Measurements from ENCODE around the gene DCLRE1A.
A peak's percentile ranks its signal among the peaks of the same experiment; 100 is the strongest.

DCLRE1A gene

DNA sequence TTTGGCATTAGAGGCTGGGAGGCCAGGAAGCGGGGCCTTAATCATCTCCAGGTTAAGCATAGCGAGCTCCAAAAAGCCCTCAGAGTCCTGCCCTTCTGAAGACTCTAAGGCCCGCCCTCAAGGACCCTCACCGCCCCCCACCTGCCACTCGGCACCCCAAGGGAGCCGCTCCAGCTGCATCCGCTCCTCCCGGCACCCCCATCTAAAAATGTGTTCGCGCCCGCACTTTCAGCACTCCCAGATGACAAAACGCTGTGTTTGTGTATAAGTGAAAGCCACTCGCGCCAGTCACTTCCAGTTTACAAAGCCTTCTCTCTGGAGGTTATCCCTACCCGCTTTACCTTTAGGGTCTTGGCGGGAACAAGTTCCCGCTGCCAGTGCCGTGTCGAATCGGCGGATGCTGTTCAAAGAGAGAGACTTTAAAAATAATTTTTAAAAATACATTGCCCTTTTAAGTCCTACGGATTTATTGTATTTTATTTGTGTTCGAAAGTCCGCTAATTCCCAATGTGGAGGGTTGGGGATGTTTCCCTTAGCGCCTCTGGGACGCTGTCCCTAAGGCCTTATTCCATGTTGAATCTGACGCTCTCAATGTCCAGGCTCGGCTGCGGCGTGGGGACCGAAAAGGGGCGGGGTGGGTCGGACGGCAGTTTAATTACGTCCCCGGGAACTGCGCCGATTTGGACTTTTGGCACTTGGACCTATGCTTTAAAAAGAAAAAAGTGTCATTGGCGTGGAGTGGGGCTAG is at the start of gene DCLRE1A, which contains the start of gene NHLRC2:
TSS of gene DCLRE1A (minus strand) at position 70 of the 748 bp plus-strand sequence. CDS start 900 bp downstream, outside the sequence.
TSS of gene NHLRC2 (plus strand) at position 649 of the 748 bp plus-strand sequence. CDS start 212 bp downstream, outside the sequence.
- peak; percentile 57 to 58 for DNase-seq (ENCODE audit: low read depth in 1 of 2, low spot score in 1 of 2)

DNA sequence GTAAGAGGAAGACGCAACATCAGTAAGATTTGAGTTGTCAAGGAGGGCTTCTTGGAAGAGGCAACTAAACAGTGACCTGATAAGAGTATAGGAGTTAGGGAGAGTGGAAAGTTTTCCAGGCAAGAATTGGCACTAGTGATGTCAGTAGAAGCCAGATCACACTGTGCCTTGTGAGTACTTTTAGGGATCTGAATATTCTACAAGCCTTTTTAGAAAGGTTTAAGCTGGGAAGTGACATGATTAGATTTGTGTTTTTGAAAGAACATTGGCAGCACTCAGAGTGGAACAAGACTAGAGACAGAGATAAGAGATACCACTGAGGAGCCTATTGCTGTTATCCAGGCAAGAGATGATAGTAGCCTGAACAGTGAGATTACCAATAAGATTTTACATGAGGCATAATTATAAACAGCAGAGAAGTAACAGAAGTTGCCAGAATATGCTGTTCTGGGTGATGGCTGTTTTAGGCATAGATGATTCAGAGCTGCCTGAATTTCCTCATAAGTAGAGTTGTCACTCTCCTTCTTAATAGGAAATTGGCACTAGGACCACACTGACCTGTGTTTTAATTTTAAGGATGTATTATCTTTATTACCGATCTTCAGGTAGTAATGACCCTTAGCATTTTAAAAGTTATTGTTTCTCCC is 46.2 kb upstream of the DCLRE1A start:
- DNase-seq (ENCODE audit: low read depth in 1 of 2, low spot score in 1 of 2) = no peak

DNA sequence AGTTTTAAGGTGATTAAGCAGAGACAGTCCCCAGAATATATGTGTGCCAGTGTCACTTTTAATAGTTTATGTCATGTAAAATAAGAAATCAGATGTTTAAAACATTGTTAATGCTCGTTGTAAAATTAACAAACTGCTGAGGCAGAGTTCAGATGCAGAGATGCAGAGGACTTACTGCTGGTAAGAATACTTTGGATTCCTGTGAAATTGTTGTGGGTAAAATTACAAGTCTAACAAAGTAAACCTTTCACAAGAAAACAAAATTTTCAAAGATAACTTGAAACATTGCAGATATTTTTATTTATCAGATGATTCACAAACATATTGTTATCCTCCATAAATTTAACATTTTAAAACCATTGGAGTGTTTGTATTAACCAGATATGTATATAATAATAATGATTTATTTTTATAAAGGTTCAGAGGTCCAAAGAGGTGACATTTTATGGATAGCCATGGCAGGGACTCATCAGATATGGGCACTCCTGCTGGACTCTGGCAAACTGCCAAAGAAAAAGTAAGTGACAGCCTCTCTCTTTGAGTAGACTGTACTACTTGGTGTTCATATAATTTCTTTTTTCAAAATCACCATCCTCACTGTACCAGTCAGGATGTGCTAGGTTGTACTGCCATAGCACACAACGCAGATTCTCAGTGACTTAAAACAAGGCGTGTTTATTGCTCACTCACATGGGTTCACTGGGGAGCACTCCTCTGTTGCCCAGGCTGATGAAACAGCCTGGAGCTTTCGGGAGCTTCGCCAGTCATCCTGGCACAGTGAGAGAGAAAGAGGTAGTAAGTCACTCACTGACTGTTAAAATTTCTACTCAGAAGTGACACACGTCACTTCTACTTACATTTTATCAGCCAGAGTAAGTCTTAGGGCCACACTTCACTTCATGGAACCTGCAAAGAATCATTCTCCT is 44.1 kb upstream of the DCLRE1A start:
- no peak for DNase-seq (ENCODE audit: low read depth in 1 of 2, low spot score in 1 of 2)

DNA sequence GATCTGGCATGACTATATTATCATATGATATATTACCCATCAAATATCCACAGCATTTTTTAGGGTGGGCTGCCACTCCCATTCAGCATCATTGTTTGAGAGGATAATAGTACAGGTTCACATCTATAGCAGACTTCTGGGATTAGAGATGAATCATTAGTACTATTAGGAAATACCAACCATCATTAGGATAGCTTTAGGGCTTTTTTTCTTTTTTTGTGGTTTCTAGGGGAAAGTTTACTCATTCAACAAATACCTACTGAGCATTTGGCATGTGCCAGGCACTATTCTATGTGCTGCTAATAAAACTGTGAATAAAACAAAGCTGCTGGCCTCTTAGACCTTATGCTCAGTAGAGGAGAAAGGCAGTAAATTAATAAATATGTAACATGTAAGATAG is 41.1 kb upstream of the DCLRE1A start:
- DNase-seq (ENCODE audit: low read depth in 1 of 2, low spot score in 1 of 2) = no peak

DNA sequence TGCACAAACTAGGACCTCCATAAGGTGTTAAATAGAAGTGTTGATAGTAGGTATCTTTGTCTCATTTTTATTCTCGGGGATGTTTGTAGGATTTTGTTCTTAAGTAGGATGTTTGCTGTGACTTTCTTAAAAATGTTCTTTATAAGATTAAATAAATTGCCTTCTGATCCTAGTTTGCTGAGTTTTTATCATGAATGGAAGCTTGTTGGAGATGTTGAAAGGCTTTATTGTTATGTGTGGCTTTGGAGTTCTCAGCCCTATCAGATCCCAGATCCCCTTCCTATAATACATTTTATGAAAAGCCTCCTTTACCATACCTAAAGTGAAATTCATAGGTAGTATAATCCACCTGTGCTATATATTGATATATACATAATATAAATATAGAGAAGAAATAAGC is 40.7 kb upstream of the DCLRE1A start:
- DNase-seq (ENCODE audit: low read depth in 1 of 2, low spot score in 1 of 2) = no peak

DNA sequence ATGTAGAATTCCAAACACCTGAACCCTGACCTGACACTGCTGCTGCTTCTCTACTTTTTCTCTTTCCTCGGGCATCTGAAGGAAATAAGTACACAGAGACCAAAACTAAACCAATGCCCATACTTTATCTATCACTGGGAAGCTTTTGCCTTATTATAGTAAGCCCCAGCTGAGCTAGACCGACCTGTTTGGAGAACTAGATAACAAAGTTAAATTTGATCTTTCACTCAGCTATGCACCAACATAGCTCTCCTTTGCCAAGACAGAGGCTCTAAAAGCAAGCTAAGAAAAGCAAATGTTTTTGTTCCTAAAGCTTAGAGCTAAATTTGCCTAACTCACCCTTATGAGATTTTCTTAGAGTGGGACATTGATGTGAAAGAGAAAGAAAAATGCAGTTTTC is 39.7 kb upstream of the DCLRE1A start:
- DNase-seq (ENCODE audit: low read depth in 1 of 2, low spot score in 1 of 2) = no peak

DNA sequence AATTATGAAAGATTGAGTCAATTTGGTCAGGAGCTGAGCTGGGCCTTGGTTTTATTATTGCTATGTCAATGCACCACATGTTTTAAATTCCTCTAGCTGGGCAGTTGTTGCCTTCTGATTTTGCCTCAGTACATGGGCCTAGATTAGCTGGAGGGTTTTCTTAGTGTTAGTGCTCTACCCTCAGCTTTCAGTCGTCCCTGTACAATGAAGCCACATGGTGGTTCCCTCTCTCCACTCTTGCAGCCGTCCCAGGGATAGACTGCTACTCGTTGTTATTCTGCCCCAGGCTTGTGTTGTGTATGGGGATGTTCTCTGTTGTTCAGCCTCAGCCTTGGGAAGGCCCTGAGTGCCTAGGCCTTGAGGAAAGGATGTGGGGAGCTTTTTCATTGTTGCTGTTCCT is 37.6 kb upstream of the DCLRE1A start:
- no peak for DNase-seq (ENCODE audit: low read depth in 1 of 2, low spot score in 1 of 2)

DNA sequence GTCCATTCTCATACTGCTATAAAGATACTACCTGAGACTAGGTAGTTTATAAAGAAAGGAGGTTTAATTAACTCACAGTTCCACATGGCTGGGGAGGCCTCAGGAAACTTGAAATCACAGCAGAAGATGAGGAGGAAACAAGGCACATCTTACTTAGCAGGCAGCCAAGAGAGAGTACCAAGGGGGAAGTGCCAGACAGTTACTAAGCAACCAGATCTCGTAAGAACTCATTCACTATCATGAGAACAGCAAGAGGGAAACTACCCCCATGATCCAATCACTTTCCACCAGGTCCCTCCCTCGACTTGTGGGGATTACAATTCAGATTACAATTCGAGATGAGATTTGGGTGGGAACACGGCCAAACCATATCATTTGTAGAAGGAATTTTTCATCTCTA is 36.9 kb upstream of the DCLRE1A start:
- DNase-seq (ENCODE audit: low read depth in 1 of 2, low spot score in 1 of 2) = no peak

DNA sequence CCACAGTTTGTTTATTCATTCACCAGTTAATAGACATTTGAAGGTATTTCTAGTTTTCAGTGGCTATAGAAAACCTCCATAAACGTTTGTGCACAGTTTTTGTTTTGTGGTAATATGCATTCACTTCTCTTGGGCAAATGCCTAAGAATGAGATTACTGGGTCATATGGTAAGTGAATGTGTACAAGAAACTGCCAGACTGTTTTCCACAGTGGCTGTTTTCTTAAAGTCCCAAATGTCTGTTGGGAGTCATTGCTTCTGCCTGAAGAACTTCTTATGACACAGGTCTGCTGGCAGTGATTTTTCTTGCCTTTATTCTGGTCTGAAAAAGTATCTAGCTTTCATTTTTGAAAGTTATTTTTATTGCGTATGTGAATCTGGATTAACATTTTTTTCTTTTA is 36.0 kb upstream of the DCLRE1A start:
- DNase-seq (ENCODE audit: low read depth in 1 of 2, low spot score in 1 of 2) = no peak

DNA sequence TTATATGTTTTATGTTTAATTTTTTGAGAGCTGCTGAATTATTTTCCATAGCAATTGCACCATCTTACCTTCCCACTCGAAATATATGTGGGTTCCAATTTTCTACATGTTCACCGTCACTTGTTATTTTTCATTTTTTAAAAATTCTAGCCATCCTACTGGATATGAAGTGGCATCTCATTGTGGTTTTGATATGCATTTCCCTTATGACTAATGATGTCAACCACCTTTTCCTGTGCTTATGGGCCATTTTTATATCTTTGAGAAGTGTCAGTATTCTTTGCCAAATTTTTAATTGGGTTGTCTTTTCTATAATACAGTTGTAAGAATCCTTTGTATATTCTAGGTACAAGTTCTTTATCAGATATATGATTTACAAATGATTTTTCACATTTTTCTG is 28.4 kb upstream of the DCLRE1A start:
- no peak for DNase-seq (ENCODE audit: low read depth in 1 of 2, low spot score in 1 of 2)

DNA sequence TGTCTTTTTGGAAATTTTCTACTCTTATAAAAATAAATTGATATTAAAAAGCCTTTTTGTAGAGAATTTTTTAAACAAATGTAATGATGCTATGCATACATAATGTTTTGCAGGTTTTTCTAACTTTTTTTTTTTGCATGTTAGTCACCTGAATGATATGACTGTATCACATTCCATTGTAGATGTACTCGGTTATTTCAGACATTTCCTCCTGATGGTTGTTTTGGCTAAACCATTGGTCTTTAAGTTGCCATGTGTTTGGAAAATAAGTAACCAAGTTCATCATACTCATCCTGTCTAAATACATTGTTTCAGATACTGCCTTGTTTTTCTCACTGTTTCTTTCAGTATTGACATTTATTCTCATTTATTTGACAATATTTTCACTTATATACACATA is 26.4 kb upstream of the DCLRE1A start:
- DNase-seq (ENCODE audit: low read depth in 1 of 2, low spot score in 1 of 2) = no peak

DNA sequence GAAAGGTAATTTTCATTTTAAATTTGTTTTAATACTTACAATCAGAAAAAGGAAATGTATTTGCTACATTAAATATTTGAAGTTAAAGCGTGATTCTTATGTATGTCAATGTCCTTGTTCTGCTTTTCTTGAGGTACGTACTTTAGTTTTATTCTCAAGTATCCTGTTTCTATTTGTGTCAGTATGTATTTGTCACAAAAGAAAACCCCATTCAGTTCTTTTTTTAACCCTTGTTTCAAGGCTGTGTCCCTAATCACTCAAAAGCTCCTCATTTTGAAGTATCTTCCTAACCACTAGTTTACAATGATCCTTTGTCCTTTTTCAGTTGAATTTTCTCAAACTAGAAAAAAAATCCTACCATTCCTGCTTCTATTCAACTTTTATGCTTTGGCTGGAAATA is 25.8 kb upstream of the DCLRE1A start:
- no peak for DNase-seq (ENCODE audit: low read depth in 1 of 2, low spot score in 1 of 2)

DNA sequence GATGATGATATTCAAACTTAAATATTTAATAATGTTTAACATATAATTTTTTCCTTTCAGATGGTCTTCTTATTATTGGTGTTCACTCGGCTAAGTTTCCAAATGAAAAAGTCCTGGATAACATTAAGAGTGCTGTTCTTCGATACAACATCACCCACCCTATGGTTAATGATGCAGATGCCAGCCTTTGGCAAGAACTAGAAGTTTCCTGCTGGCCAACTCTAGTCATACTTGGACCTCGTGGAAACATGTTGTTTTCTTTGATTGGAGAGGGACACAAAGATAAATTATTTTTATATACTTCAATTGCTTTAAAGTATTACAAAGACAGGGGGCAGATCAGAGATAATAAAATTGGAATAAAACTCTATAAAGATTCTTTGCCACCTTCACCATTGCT is 22.6 kb upstream of the DCLRE1A start:
- DNase-seq (ENCODE audit: low read depth in 1 of 2, low spot score in 1 of 2) = no peak

DNA sequence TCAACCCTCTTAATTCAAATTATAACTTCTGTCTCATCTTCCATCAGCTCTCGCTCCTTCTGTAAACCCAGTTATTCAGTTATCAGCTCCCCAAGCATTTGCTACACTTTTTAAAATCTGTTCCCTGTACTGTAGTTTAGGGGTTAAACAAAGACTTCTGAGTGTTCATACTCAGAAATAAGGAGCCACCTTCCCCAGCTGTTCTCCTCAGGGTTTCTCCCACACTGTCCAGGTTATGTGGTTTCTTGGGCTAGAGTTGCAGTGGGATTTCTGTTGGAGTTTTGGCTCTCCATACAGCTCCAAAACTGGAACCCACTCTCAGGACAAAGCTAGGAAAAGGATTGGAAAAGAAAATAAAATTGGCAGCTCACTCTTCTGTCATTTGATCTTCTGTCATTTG is 21.3 kb upstream of the DCLRE1A start:
- DNase-seq (ENCODE audit: low read depth in 1 of 2, low spot score in 1 of 2) = no peak

DNA sequence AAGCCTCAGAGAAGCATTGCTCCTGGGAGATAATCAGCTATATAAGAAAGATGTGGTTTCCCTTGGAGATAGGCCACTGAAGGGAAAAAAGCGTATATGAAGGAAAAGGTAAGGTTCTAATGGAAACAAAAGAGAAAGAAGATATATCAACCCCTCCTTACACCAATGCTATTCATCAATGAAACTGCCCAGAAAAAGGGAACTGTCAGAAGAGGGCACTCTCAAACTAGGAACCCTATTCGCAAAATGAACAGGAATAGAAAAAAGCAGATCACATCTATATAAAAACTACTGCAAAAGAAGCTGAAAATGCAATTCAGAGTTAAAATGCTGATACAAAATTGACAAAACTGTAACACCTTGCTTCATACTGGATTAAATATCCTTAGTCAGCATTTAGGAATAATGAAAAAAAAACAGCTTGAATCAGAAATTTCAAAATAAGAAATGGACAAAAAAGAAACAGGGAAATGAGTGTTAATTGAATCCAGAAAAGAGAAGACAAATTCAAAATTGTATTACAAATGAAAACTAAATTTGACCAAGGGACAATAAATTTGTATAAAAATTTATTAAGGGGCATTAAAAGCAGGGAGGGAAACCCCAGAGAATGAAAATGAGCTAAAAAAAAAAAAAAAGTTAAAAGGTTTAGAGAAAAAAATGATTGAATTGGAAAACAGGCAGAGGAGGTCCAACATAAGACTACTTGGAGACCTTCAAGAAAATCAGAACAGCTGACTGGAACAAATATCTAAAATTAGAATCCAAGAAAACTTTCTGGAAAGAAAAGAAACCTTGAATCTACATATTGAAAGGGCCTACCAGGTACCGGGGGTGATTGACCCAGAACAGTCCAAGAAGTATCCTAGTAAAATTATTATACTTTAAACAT is 18.5 kb upstream of the DCLRE1A start:
- no peak for DNase-seq (ENCODE audit: low read depth in 1 of 2, low spot score in 1 of 2)

DNA sequence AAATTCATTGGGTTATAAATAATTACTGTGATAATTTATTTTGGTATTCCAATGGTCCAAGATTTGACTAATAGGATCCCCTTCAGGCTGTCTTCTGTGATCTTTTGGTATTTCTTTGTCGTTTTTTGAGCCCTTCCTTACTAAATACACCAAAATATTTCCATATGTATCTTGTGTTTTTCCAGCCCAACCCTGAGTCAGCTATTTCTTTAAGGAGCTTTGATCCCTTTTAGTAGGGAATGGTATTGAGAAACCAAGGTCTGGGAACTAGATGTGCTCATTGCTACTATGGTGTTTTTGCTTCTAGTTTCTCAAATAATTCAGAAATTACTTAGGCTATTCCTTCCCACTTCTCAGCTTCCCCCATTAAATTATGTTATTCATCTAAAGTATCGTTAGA is 15.9 kb upstream of the DCLRE1A start:
- DNase-seq (ENCODE audit: low read depth in 1 of 2, low spot score in 1 of 2) = no peak

DNA sequence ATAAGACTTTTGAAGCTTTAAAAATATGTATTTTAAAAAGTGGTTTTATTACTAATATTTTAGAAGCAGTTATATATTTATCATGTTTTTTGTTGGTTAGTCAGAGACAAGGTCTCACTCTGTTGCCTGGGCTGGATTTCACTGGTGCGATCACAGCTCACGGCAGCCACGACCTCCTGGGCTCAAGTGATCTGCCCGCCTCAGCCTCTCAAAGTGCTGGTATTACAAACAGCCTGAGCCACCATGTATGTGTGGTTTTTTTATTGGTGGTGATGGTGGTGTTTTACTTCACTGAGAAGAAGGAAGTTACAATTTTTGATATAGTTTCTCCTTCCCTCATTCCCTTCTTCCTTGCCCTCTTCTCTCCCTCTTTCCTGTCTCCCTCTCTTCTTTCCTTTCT is 14.0 kb upstream of the DCLRE1A start:
- no peak for DNase-seq (ENCODE audit: low read depth in 1 of 2, low spot score in 1 of 2)

DNA sequence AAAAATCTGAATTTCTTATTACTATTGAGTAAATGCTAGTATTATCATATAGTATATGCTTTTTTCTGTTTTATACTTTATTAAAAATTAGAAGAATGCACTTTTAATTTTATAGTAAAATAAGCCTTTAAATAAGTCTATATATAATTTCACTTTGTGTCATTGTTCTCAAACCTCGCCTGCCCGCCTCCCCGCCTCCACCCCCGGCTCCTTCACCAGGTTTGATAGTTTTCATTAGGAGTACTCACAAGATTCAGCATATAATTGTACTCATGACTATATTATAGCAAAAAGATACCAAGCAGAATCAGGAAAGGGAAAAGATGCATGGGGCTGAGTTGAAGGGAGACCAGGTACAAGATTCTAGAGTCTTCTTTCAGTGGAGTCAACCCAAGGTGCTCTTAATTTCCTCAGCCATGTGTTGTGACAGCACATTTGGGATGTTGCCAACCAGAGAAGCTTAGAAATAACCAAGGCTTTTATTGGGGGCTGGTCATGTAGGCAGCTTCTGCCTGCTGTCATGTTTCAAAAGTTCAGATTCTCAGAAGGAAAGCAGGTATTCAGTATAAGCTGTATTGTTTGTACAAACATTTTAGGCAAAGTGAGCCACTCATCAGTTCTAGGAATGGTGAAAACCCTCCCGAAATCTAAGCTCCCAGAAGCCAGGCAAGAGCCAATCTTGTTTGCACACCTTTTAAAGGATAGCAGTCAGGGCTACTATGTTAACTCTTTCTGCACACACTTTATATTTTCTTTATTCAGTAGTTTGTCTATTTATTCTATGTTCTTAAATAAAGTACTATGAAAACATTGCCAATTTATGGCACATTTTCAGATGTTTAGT is 12.9 kb upstream of the DCLRE1A start:
- no peak for DNase-seq (ENCODE audit: low read depth in 1 of 2, low spot score in 1 of 2)

DNA sequence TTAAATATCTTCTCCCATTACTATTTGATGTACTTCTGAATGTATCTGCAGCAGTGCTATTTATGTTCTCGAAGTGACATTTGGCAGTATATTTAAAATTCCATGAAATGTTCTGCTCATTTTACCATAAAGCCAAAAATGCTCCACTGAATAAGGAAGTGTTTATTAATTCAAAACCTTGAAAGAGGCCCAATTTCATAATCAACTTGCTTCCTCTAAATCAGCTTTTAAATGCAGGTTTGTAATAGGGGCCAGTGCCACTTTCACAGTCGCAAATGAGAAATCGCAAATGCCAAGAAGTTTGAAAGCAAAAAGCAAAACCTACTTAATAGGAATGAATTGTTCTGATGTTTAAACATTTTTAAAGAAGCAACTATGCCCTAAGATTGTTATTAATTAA is 12.0 kb upstream of the DCLRE1A start:
- no peak for DNase-seq (ENCODE audit: low read depth in 1 of 2, low spot score in 1 of 2)

DNA sequence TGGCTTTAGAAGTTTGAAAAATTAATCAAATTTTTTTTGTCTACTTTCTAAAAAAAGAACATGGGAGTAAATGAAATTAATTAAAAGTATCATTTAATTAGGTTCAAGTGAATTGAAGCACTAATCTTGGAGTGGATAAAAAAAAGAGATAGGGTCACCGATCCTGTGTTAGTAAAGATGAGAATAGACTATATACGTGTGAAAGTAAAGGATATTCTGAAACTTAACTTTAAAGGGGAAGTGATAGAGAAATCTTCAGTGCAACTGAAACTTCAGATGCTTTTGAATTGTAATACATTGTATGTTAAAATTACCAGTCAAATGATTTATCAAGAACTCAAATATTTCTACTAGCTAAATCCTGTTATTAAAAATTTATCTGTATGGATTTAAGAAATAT is 5.4 kb upstream of the DCLRE1A start:
- DNase-seq (ENCODE audit: low read depth in 1 of 2, low spot score in 1 of 2) = no peak

All from activated CD4-positive, alpha-beta T cell treated with anti-CD3 and anti-CD28 coated beads, Interleukin-2, amount 50 U/mL, for 24 hours (primary cell).